ENCODE data around the gene C16orf74.

C16orf74 gene

GRCh38 chr16:85686912-85687591 is 63.8 kb downstream of the C16orf74 start:
- 0 out of 2 replicates have a peak overlapping the region, but pooled peaks have one; percentile 75 for H3K27ac ChIP-seq
- TF ChIP-seq ZFX (IDR thresholded peaks at IDR 0.05; ENCODE audit: borderline replicate concordance), result no peak
- TF ChIP-seq, protein P1, sequence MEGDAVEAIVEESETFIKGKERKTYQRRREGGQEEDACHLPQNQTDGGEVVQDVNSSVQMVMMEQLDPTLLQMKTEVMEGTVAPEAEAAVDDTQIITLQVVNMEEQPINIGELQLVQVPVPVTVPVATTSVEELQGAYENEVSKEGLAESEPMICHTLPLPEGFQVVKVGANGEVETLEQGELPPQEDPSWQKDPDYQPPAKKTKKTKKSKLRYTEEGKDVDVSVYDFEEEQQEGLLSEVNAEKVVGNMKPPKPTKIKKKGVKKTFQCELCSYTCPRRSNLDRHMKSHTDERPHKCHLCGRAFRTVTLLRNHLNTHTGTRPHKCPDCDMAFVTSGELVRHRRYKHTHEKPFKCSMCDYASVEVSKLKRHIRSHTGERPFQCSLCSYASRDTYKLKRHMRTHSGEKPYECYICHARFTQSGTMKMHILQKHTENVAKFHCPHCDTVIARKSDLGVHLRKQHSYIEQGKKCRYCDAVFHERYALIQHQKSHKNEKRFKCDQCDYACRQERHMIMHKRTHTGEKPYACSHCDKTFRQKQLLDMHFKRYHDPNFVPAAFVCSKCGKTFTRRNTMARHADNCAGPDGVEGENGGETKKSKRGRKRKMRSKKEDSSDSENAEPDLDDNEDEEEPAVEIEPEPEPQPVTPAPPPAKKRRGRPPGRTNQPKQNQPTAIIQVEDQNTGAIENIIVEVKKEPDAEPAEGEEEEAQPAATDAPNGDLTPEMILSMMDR (IDR thresholded peaks at IDR 0.05), result no peak

- TF ChIP-seq ZFX (IDR thresholded peaks at IDR 0.05; ENCODE audit: borderline replicate concordance), result no peak
- TF ChIP-seq, protein P1 (IDR thresholded peaks at IDR 0.05), result no peak
- H3K27ac ChIP-seq, result no peak overlapping the region
These were observed 65.6 kb downstream of the C16orf74 start for GRCh38 chr16:85685251-85685650.

DNA sequence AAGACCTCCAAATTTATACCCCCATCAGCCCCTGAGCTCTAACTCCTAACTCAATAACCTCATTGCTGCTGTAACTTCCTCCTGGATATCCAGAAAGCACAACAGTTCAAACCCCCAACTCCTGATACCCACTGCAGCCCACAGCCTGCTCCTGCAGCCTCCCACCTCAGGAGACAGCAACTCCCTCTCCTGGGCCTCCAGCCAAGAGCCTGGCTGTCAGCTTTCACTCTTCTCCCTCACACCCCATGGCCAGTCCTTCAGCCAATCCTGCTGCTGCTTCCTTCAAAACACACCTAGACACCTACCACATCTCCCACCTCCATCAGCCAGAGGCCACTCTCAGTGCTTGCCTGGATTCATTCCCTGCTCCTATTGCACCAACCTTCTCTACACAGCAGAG is 67.5 kb downstream of the C16orf74 start:
- TF ChIP-seq, protein P1 (IDR thresholded peaks at IDR 0.05), result no peak
- TF ChIP-seq ZFX (IDR thresholded peaks at IDR 0.05; ENCODE audit: borderline replicate concordance), result no peak
- no peak overlapping the region for H3K27ac ChIP-seq

- no peak overlapping the region for H3K27ac ChIP-seq
- TF ChIP-seq, protein P1 (IDR thresholded peaks at IDR 0.05), result no peak
- no peak for TF ChIP-seq ZFX (IDR thresholded peaks at IDR 0.05; ENCODE audit: borderline replicate concordance)
These were observed 68.4 kb downstream of the C16orf74 start for GRCh38 chr16:85682516-85682915.

DNA sequence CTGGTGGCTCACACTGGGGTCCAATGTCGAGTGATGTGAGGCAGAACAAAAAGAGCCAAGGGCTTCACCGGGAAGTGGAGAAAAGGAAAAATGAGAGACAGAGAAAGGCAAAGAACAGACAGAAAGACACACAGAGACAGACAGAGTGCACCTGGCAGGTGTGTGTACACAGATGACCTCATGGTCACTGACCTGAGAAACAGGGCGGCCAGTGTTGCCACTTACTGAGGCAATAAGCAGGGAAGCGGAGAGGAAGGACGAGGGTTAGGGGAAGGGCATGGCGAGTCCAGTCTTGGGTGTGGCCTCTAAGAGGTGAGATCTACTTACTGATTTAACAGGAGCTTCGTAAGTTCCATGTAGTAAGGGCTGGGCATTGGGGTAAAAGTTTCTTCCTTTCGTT is 69.6 kb downstream of the C16orf74 start:
- H3K27ac ChIP-seq, result no peak overlapping the region
- TF ChIP-seq, protein P1 (IDR thresholded peaks at IDR 0.05), result no peak
- TF ChIP-seq ZFX (IDR thresholded peaks at IDR 0.05; ENCODE audit: borderline replicate concordance), result no peak

- TF ChIP-seq ZFX (IDR thresholded peaks at IDR 0.05; ENCODE audit: borderline replicate concordance), result no peak
- TF ChIP-seq, protein P1 (IDR thresholded peaks at IDR 0.05), result no peak
- H3K27ac ChIP-seq, result no peak overlapping the region
These were observed 70.4 kb downstream of the C16orf74 start for GRCh38 chr16:85680352-85680944.

DNA sequence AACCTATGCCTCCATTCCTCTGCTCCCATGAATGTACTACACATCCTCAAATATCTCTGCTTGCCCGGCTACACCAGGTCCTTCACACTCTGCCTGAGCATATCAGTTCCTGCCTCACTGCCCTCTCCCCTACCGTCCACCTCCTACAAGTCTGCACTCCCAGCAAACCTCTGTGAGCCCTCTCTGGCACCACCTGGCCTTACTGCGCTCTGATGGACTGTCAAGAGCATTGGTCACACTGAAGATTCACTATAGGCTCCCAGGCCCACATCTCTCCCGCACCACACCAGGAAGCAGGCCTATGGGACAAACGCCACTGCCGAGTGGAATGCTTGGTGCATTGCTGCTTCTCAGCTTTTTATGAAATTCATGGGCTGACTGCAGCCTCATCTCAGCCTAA is 71.0 kb downstream of the C16orf74 start:
- TF ChIP-seq ZFX (IDR thresholded peaks at IDR 0.05; ENCODE audit: borderline replicate concordance), result no peak
- TF ChIP-seq, protein P1 (IDR thresholded peaks at IDR 0.05), result no peak
- no peak overlapping the region for H3K27ac ChIP-seq

Data from 22Rv1 (cell line).